HG03139 (cell line): Measurements from ENCODE around the gene TOR3A.

Experiments
- ATAC-seq: cut with Tn5 transposase; IDR thresholded peaks from one replicate; pipeline ENCODE4 v1.9.1; 2021; ENCODE audit not compliant: unreplicated experiment

Gene TOR3A

DNA sequence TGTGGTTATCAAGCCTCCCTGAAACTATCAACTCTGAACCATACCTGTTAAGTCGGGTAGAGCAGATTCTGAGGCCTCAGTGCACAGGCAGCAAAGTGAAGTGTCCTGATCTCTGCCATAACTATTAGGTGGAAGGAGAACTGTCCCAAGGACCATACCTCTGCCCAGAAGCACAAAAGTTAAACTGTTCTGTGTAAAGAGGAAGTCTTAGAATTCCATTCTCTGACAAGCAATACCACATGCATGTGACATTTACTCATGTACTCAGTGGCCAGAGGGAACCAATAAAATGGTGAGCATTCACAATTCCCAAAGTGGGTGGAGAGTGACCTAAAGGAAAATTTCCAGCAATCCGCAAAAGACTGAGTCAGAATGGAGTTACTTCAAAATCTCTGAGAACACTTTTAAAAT, 61.0 kb downstream of the TOR3A start:
- no peak for ATAC-seq

DNA sequence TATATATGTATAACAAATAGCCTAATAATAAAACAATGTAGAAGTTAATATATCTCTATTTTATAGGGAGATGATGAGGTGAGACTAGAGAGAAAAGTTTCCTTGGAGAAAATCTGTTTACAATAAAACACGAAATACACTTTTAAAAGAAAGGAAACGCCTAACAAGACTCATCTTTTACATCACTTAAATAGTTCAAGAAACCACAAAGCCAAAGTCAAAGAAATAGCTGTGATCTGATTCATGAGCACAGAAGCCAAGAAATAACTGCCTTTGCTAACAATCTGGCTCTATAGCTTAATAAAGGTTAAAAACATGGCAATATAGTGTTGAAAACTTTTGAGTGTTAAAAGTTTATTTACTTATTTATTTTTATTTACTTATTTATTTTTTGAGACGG, 61.5 kb downstream of the TOR3A start:
- ATAC-seq: no peak

DNA sequence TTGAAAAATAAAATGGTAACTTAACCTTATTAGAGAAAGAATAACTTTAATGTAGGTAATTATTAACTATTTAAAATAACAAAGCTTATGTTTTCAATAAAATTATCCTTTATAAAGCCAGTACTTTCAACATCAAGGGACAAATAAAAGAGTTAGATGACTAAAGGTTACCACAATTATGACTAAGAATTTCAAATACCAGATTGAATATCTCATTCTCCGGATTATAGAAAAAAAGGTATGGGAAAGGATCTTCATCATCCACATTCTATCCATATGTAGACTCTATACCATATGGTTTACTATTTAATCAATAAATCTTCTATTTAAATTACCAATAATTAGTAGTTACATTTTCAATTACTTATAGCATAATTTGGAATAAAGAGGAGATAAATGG, 62.8 kb downstream of the TOR3A start:
- no peak for ATAC-seq

DNA sequence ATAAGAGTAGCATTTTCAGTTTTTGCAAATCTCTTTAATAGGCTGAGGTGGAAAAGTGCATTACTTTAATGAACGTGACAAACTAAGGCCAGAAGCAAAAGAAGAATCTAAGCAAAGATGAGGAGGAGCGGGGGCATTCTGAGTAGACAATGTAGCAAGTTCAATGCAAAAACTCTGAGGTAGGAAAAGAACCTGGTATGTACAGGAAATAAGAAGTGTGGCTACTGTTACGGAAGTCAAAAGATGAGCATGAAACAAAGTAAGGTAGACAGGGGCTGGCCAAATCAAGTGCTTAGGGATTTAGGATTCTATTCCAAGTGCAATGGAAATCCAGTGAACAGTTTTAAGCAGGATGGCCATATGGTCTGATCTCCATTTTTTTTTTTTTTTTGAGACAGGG, 63.7 kb downstream of the TOR3A start:
- no peak for ATAC-seq
